GM04503 (cell line): ENCODE results near the gene RHBDF2.

Experiments used
- DNase-seq: peaks from one replicate; pipeline ENCODE4 v3.0.0-alpha.2; 2012; ENCODE audit warnings: low read depth

Gene RHBDF2

DNA sequence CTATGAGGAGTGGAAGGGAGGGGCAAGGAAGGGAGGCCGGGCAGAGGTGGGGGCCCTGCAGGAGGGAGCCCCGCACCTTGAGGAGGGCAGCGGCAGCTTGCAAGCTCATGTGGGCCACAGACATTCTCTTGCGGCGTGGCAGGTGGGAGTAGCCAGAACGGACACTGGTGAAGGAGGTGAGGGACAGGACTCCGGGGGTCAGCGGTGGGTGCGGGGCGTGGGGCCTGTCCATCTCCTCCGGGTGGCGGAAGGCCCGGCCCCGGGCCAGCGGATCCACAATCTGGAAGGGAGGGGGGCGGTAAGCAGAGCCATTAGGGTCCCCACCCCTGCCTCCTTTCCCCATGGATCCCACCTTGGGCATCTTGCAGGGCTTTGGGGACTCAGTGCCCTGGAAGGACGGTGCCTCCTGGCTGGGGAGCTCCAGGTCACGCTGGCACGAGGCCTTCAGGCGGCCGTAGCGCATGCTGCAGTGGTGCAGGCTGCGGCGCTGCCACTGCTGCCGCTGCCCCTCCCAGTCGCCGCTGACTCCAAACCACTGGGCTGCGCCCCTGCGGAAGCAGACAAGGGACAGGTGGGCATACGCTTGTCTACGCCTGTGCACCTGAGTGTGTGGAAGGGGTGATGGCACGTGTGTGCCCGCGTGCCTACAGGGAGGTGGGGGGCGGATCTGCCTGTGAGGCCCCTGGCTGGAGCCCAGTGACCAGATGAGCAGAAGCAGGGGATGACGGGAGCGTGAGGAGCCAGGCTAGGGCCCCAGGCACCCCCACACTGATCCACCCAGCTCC lies 22.3 kb downstream of the RHBDF2 start:
- DNase-seq: no peak

DNA sequence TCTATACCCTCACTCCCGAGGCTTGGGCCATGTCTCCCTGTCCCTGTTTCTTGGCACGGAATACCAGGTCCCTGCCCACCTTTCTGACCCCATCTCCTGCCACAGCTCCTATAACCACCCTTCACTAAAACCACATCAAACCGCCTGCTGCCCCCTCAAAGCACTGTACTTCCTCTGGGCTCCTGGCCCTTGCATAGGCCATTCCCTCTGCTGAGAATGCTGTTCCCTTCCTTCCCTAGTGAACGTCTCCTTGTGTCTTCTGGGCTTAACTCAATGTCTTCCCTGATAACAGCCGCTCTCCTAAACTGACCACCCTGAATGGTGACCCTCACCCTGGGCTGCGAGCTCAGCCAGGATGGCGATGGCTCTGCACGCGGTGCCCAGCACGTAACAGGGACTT lies 23.1 kb downstream of the RHBDF2 start:
- no peak for DNase-seq

DNA sequence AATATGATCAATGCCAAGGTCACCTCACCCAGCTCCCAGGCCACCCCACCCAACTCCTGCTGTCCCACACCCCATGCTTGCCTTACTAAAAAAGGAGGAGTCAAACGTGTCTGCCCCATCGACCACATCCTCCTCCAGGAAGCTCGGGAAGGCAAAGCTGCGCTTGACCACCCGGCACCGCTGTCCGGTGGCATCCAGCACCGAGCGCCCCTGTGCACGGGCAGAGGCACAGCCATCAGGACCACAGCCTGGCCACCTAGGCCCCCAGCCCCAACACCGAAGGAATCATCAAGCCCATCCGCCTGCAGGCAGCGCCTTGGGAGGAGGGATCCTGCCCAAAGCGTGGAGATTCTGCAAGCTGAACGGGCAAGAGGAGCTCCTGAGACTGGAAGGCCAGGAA lies 23.6 kb downstream of the RHBDF2 start:
- no peak for DNase-seq

DNA sequence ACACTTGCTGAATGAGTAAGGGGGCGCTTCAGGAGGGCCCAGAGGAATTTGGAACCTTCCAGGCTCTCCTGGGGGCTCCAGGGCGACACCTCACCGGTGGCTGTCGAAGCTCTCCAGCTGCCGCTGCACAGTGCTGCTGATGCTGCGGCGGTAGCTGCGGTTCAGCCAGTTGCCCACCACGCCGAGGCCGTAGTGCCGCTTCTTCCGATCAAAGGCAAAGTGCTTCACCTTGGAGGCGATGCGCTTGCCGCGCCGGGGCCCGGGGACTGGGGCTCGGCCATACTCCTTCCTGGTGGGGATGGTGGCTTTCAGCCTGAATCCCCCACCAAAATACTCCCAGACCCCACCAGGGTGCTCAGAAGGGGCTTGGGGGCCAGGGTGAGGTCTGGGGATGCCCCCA lies 24.5 kb downstream of the RHBDF2 start:
- no peak for DNase-seq

DNA sequence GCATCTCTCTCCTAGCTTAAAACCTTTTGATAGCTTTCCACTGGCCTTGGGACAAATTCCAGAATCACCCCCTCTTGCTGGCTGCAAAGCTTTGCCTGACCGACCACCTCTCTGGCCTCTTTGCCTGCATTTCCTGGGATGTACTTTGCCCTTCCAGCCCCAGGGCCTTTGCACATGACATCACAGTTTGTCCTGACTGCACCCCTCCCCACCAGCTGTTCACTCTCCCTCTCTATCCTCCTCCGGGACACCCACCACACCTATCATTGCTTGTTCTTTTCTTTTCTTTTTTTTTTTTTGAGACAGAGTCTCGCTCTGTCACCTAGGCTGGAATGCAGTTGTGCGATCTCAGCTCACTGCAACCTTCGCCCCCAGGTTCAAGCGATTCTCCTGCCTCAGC lies 25.9 kb downstream of the RHBDF2 start:
- no peak for DNase-seq

DNA sequence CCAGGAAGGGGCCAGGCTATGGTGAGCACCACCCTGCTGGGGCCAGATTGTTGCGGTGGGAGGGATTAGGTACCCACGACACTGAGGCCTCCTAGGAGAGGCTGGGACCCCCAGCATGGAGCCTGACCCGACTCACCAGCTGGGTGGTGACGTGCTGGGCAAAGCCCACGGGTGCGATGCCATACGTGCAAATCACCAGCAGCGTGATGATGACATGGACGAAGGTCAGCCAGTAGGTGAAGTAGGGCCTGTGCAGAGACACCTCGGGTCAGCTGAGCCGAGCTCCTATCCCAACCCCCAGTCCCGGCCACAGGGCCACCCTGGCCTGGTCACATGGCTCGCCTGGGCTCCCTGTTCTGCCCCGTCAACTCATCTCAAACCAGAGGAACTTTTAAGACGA lies 26.3 kb downstream of the RHBDF2 start:
- DNase-seq: no peak

DNA sequence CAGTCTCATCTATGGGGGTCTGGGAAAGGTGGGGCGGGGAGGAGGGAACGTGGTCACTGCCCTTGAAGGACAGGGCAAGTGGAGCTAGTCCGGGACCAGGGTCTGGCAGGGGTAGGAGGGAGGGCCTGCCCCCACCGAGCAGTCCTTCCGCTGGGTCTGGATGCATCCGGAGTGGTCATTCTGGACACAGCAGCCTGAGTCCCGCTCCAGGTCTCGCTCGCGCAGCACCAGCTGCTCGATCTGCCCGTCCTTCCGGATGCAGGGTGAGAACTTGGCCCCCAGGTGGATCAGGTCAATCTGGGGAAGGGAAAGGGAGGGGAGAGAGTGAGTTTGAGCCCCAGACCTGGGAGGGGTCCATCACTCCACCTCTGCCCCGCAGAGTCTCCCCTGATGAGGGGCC lies 27.0 kb downstream of the RHBDF2 start:
- no peak for DNase-seq

DNA sequence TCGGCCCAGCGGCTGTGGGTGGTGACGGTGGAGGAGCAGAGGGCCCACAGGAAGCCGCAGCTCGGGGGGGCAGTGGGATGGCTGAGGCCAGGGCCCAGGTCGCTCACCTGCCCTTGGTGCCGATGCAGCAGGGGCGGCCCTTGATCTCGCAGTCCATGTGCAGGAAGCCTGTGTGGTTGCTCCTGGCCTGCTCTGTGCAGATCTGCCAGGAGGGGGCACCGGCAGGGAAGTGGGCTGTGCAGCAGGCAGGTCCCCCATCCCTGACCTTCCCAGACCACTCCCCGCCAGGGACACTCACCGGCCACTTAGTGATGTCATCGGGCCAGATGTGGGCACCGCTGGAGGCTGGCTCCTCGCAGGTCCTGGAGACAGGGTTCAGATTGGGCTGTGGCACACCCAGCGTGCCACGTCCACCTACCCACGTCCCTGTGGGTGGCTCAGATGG lies 27.7 kb downstream of the RHBDF2 start:
- no peak for DNase-seq

DNA sequence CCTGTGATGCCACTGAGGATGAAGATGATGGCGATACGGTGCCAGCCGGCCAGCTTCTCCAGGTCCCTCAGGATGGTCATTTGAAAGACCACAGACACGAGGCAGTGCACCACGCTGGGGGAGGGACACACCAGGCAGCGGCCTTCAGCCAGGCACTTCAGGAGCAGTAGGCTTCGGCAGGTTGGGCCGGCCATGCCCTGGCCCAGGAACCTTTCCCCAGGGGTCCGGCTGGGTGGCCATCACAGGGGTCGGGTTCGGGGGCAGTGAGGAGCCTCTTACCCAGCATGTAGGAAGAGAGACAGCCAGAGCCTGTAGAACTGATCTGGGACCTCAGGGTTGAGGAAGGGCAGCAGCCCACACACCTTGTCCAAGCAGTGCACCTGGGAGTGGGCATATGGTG lies 28.5 kb downstream of the RHBDF2 start:
- DNase-seq: no peak

DNA sequence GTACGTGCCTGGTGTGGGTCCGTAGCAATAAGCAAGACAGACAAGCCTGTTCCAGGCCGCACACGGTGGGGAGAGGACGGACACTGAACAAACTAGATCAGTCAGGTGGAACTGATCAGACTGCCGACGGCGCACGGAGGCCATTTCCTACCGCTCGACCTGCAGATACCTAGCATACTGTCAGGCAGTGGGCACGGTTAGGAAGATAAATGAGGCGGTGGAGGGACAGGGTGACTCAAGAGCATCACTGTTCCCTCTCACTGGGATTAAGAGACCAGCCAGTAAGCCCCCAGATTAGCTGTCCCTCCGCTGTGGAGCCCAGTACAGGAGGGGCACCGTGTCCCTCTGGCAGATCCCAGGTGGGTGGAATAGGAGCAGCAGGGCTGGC lies 29.0 kb downstream of the RHBDF2 start:
- DNase-seq: no peak

DNA sequence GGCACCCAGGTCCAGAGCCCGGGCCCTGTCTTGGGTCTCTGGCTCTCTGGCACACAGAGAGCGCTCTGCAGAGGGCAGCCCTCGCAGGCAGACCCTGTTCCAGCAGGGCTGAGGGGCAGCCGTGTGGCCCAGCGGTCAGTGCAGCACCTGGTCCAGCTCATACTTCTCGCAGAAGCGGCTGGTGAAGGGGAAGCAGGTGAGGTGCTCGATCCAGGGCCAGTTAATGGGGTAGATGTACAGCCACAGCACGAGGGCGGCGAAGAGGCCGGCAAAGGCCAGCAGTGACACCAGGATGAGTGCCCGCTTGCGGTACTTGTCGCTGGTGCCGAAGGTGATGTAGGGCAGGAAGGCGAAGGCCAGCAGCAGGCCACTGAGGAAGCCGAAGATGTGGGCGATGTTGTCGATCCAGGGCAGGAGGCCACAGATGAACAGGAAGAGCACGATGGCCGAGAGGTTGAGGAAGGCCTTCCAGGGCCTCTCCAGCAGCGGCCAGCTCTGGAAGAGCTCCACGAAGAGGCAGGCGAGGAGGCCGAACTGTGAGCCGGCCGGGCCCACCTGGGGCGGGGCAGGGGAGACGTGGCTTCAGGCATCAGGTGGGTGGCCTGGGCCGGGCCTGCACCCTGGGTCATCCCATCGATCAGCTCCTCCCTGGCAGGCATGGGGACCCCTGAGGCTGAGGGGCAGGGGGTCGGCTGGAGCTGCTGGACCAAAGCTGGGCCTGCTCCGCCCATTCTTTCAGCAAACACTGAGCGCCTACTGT lies 29.5 kb downstream of the RHBDF2 start:
- DNase-seq: no peak

DNA sequence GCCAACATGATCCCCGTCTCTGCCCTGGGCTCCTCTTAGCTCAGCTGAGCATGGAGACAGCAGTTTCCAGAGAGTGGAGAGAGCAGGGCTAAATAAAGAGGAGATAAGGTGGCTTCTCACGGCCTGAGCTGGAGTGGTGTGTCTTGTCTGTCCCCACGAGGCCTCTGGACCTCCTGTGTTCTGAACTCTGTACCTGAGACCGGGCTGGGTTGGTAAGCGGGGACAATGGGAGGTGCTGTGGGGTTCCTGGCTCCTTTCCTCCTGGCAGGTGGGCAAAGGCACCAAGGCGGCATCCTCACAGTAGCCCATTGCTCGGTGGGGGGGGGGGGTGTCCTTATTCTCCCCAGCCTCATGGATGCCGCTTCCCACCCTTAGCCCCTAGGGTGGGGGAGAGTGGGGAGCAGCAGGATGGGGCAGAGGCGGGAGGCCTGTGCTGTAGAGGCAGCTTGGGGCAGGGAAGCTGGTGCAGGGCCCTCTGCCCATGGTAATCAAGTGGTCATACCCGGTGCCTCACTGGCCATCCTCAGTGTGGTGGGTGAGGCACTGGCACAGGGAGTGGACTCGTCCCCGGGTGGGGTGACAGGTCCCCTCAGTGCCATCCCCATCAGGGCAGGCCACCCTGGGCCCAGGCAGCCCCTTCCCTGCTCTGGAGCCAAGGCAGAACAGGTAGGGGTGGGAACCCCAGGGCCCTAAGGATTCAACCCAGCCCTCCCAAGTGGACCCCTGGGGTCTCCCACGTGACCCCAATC lies 31.1 kb downstream of the RHBDF2 start:
- no peak for DNase-seq

DNA sequence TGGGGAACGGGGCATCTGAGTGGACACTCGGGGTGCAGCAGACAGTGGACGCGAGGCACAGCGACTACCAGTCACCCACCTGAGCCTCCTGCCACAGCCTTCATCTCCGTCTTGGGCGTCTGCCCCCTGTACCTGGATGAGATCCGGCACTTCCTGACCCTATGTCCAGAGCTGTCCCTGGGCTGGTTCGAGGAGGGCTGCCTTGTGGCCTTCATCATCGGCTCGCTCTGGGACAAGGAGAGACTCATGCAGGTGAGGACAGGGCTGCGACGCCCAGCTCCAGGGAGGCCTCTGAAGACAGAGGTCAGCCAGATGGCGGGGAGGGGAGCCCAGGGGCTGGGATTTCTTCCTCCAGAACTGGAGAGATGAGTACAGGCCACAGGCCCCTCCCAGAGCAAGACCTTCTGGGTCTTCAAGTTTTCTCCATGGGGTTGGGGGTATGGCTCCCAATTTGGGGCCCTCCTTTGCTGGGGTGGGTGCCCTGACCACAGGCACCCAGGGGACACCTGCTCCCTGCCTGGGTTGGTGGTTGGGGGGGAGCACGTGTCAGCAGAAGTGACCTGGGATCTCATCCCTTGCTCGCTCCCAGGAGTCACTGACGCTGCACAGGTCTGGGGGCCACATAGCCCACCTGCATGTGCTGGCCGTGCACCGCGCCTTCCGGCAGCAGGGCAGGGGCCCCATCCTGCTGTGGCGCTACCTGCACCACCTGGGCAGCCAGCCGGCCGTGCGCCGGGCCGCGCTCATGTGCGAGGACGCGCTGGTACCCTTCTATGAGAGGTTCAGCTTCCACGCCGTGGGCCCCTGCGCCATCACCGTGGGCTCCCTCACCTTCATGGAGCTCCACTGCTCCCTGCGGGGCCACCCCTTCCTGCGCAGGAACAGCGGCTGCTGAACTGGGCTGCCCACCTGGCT lies 31.9 kb downstream of the RHBDF2 start:
- DNase-seq: no peak

DNA sequence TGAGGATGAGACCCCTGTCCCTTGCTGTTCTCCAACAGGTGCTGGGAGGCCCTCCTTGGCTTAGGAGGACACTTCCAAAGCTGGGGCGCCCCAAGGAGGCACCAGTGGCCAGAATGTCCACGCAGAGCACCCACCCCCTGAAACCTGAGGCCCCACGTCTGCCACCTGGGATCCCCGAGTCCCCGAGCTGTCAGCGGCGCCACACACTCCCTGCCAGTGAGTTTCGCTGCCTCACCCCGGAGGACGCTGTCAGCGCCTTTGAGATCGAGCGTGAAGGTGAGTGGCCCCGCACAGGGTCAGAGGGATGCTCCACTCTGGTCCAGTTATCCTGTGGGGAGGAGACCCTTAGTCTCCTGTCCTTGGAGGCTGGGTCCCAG lies 32.6 kb downstream of the RHBDF2 start:
- no peak for DNase-seq

DNA sequence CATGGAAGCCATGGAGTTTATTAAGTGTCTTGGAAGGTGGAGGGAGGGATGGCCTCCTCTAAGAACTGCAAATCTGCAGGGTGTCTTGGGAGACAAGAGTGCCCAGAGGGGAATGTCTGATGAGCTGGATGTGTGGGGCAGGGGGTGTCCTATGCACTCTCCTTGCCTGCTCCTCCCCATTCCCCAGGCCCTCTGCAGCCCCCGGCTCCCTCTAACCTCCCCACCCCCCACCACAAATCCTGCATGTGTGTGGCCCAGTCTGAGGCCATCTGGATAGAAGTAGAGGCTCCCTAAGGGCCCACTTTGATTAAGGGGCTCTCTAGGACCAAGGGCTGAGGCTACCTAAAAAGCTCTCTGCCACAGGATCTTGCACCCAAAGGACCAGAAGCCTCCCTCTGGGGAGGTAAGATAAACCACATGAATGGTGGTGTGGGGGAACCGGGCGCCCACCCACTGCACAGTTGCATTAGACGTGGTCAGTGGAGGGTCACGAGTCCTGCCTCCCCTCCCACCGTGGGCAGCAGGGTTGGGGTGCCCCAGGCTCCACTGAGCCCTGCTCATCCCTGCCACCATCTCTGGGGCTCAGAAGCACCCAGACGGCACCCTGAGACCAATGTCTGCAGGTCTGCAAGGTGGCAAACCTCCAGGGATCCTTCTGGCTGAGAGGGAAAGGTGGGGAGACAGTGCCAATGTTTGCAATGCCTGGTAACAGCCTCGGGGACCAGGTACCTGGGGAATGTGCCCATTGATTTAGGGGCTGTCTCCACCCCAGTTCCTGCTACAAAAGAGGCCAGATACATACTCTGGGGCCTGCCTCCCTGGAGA lies 33.2 kb downstream of the RHBDF2 start:
- DNase-seq: no peak

DNA sequence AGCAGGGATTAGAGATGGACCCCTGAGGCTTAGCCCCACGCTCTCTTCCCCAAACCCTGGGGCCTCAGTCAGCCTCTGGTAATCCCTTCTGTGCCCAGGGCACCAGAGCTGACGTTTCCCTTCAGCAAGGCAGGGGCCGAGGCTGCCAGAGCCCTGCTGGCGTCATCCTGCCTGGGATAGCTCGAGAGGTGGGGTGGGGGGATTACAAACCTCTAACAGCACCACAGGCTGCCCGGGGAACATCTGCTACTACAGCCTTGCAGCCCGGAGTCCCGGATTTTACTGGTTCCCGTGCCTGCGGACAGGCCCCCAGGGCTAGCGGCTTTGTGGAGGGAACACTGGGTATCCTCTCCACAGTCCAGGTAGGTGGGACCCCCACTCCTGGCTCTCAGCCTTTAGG lies 33.9 kb downstream of the RHBDF2 start, which contains the start of gene AANAT:
AANAT (plus strand) TSS at position 238 of the 400 bp plus-strand sequence. CDS start 1,144 bp downstream, outside the sequence.
- DNase-seq: no peak

DNA sequence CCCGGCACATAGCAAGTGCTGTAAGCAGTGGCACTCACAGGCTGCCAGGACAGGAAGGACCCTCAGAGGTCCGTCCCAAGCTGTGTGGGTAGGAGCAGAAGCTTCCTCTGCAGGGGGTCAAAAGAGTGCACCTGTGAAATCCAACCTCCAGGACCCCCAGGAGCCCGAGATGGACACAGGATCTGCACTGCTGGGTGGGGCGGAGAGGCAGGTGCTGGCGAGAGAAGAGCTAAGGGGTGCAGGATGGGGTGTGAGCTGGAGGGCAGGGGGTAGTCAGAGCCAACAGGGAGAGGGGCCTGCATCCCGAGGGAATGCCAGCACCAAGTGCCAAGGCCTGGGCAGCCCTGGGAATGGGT lies 34.5 kb downstream of the RHBDF2 start:
- DNase-seq: no peak

DNA sequence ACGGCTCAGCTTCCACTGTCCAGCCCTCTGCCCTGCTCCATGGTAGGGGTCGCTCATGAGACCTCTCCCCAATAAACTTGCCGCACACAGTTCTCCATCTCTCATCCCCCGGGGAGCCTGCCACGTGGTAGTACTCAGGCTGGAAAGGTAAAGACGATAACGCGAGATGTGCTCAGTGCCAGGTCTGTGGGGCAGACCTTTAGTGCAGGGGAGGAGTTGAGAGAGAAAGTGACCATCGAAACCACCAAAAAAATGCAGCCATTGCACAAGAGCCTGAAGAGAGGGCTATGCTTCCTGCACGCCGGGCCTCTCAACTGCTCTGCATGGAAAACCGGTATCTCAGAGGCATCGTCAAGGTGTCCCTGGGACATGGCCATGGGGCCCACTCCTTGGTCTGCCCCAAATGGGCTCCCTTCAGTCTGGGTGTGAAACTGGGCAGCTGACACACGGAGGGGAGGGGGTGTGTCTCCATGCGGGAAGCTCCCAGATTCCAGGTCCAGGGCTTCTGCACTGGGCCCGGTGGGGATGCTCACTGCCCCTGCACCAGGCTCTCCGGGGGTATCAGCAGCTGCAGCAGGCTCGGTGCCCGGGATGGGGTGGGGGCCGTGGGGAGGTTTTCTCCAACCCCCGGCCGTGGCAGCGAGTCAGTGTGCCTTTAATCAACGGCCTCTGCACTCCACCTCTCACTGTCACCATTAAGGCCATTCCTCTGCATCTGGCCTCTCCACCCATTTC lies 38.5 kb downstream of the RHBDF2 start:
- no peak for DNase-seq

DNA sequence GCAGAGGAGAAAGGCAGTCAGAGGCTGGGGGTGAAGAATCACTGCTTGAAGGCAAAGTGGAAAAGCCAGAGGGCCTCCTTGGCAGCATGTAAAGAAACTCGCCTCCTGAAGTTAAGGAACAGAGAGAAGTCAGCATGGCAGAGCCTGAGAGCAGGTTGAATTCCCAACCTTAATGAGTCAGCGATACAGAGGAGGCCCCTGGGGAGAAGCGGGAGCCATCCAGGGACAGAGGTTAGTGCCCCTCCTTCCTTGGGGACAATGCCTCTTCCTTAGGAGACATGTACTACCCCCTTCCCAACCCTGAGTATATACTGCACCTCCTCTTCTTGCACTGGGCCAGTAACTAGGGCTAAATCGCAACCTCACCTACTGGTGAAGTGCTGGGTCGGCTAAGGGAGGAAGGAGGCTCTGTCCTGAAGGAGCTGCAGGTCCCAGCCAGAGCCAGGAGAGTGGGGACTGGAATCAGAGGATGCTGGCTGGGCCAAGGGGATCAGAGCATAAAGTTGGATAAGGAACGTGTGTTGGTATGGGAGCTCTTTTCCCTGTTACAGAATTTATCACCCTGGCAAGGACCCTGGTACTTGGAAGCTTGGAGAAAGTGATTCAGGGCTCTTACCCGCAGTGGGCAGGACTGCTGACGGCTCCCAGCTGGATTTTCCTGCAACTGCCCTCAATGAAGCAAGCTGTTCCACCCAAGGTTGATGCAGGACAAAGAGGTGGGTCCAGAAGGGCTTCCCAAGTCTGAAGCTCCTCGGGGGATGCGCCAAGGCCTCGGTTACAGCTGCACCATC lies 39.3 kb downstream of the RHBDF2 start:
- no peak for DNase-seq
